Heart left ventricle (tissue), 16 donors: ENCODE measurements around the gene HOXD3. TPM values are rescaled to one million over a fixed set of nuclear protein-coding genes. Genes with fewer than 3 reads are reported as not detected.

ENCODE experiments used
- ATAC-seq, 4 donors: fragments of 200-7000 bp; cut with Tn5 transposase; one replicate each; pipeline ENCODE4 v1.9.1; 2020 to 2022; ENCODE audit warnings: moderate library complexity in 4 of 4, mild to moderate bottlenecking in 3 of 4, moderate number of reproducible peaks in 1 of 4
- DNase-seq, 5 donors: peaks; one replicate each; pipeline ENCODE4 v3.0.0-alpha.2; 2020
- H3K27ac ChIP-seq, 12 donors: fragments of 200-600 bp; sonication (generic) in 4 of 12; one replicate each; pipeline versions ENCODE4 v1.5.0 to v1.8.0; 2016 to 2022; ENCODE audit warnings: mild to moderate bottlenecking in 2 of 12
- H3K27me3 ChIP-seq, 9 donors: fragments of 200-600 bp; sonication (generic) in 2 of 9; one replicate each; pipeline versions ENCODE4 v1.5.1 to v1.8.0; 2016 to 2022; ENCODE audit warnings: mild to moderate bottlenecking in 3 of 9
- H3K36me3 ChIP-seq, 9 donors: fragments of 200-600 bp; sonication (generic) in 2 of 9; one replicate each; pipeline versions ENCODE4 v1.5.0 to v1.8.0; 2018 to 2022; ENCODE audit warnings: mild to moderate bottlenecking in 2 of 9
- H3K4me1 ChIP-seq, 12 donors: fragments of 200-600 bp; sonication (generic) in 4 of 12; one replicate each; pipeline versions ENCODE4 v1.5.0 to v1.8.0; 2016 to 2022; ENCODE audit warnings: mild to moderate bottlenecking in 3 of 12
- H3K4me3 ChIP-seq, 12 donors: fragments of 200-600 bp; sonication (generic) in 4 of 12; one replicate each; pipeline versions ENCODE4 v1.5.0 to v1.8.0; 2017 to 2022; ENCODE audit warnings: mild to moderate bottlenecking in 9 of 12, moderate library complexity in 4 of 12
- H3K9me3 ChIP-seq, 12 donors: fragments of 200-600 bp; sonication (generic) in 4 of 12; one replicate each; pipeline versions ENCODE4 v1.5.0 to v1.8.0; 2016 to 2022; ENCODE audit warnings: mild to moderate bottlenecking in 1 of 12
- CTCF ChIP-seq, 12 donors: fragments of 200-600 bp; sonication (generic) in 4 of 12; IDR thresholded peaks; one replicate each; pipeline versions ENCODE4 v1.5.0 to v1.8.0; 2018 to 2022; ENCODE audit warnings: antibody characterized with exemption in 12 of 12, mild to moderate bottlenecking in 5 of 12
- POLR2A ChIP-seq, 2 donors: fragments of 450-650 bp; IDR thresholded peaks; one replicate each; pipeline ENCODE4 v1.6.1; 2017; ENCODE audit warnings: antibody characterized with exemption in 2 of 2, mild to moderate bottlenecking in 2 of 2, moderate library complexity in 2 of 2
- WGBS, 4 donors: extraction: QIAGEN DNeasy Blood & Tissue Kit in 2 of 4; methylation state at CpG; one replicate each; pipeline versions ENCODE4 v1.1.5 to v1.1.7; 2013 to 2018; 5-methylcytosine and 5-hydroxymethylcytosine counted together
- intact Hi-C, 10 donors: fragments of 100-400 bp; cut with DNase I; formaldehyde crosslinking; loops; one replicate each; pipeline versions ENCODE4 v1.11.1 to v1.14.2; 2022
- polyA plus RNA-seq, 2 donors: library from polyadenylated mRNA; stranded (reverse); fragments of 200-250 nt; gene quantifications; one replicate each; pipeline ENCODE4 v1.2.3, GENCODE V29; 2013
- total RNA-seq, 9 donors: library from RNA; depleted of rRNA in 2 of 9; stranded (reverse); fragments of >200 nt in 2 of 9; fragmentation: NEBNext Ultra II Directional in 3 of 9; extraction: Animal tissue kit (Norgen Biotek cat#: 25700) in 3 of 9; gene quantifications; one replicate each; pipeline versions ENCODE4 v1.1.0 to v1.2.4, GENCODE V29; 2016 to 2023
- donor health status: ischemic (EF 13 %, LVEDD 7.1; RV severe dilation, severe dysfunction).
- donor health status: healthy with polysubstance abuse.
- donor health status: DM: no; HTN: yes; CAD: no.
- donor health status: DM: no; HTN: no; CAD: no.
- donor health status: ischemic (EF 25% LVEDD 6.9; RV normal size, moderate dysfunction).
- donor health status: ischemic (EF 25% LVEDD 5.7; RV mildly dilated, moderate dysfunction).
- donor health status: healthy.
- donor health status: DM: yes; HTN: yes; CAD: no.
- donor health status: ischemic (EF 35%, LVEDD 5.7; RV mildly dilated, moderate dysfunction).
- donor health status: nonischemic (EF 11% LVEDD 7.7; RV severe dilation, severe dysfunction).
- donor health status: DM: yes; HTN: yes; CAD: no.
- donor health status: PGD.
- donor health status: ischemic (EF 29% LVEDD 5.4; RV normal size, mild dysfunction).
- donor health status: nonischemic (EF 23%, LVEDD 6.1; RV moderate dilation, normal function).

Gene HOXD3
- total and polyA plus RNA-seq, 11 donors = 0.04 to 1.4 (median 0.52) TPM

DNA sequence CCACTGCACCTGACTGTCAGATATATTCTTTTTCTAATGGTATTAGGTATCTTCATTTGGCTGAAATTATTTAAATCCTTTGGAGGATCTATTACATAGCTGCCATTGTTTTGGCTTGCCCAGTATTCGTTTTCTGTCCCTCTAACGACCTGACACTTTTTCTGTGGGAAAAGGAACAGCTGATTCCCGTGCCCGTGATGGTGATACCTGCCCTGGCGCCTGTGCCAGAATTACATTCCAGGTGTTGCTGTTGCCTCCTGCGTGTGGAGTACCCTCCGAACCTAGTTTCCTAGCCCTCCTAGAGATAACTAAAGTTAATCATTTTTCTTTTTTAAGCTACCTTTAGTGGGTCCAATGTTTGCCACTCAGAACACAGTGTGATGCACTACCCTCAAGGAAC is 45.4 kb downstream of the HOXD3 start:
- DNase-seq (no peak), ATAC-seq (no peak)
- H3K4me1 ChIP-seq = no peaks in the 10 kb centered on the region
- H3K9me3 ChIP-seq = peaks cover 0 to 8% (median 0%) of the 10 kb centered on the region in 12 donors
- no peak for TF ChIP-seq CTCF (IDR thresholded peaks at IDR 0.05)
- no peak for TF ChIP-seq POLR2A (IDR thresholded peaks at IDR 0.05)
- no peak overlapping the region for H3K4me3 ChIP-seq
- H3K36me3 ChIP-seq = no peaks in the 10 kb centered on the region
- intact Hi-C loops = no loop called here
- H3K27ac ChIP-seq = no peak overlapping the region
- peaks cover 0 to 58% (median 12%) of the 10 kb centered on the region in 9 donors for H3K27me3 ChIP-seq
- 85 to 90% (median 89%) methylated on average over 7 of the region's 7 CpGs for WGBS, 4 donors

- WGBS, 4 donors = 88 to 96% (median 91%) methylated on average over 1 of the region's 1 CpG
- peaks cover 0 to 39% (median 10%) of the 10 kb centered on the region in 9 donors for H3K27me3 ChIP-seq
- no peak for ATAC-seq
- DNase-seq = no peak
- intact Hi-C loops = no loop called here
- H3K36me3 ChIP-seq = no peaks in the 10 kb centered on the region
- no peak overlapping the region for H3K4me3 ChIP-seq
- TF ChIP-seq CTCF (IDR thresholded peaks at IDR 0.05) (no peak), POLR2A (IDR thresholded peaks at IDR 0.05) (no peak)
- no peak overlapping the region for H3K27ac ChIP-seq
- H3K9me3 ChIP-seq = peaks cover 0 to 8% (median 0%) of the 10 kb centered on the region in 12 donors
- no peaks in the 10 kb centered on the region for H3K4me1 ChIP-seq
Observed at GRCh38 chr2:176205126-176205525, 48.0 kb downstream of the HOXD3 start.

DNA sequence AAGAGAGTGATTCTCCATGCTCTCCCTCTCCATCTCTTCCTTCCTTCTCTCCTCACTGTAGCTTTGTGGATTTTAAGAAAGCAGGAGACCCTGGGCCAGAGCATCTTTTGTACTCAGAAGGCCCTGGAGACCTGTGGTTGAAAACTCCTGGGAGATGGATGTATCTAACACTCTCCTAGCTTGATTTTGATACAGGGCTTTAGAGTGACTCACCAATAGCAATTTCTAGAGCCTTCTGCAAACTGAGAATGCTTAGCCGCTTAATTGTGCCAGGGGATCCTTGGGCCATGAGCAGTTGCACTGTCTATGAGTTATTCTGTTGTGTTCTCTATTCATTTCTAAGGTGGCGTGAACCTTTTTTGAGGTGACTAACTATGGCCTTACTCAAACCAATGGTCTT is 49.0 kb downstream of the HOXD3 start:
- peaks cover 0 to 34% (median 6%) of the 10 kb centered on the region in 9 donors for H3K27me3 ChIP-seq
- DNase-seq (no peak), ATAC-seq (no peak)
- peaks cover 0 to 8% (median 0%) of the 10 kb centered on the region in 12 donors for H3K9me3 ChIP-seq
- H3K36me3 ChIP-seq = no peaks in the 10 kb centered on the region
- no peaks in the 10 kb centered on the region for H3K4me1 ChIP-seq
- TF ChIP-seq POLR2A (IDR thresholded peaks at IDR 0.05) (no peak), CTCF (IDR thresholded peaks at IDR 0.05) (no peak)
- H3K4me3 ChIP-seq = no peak overlapping the region
- WGBS, 4 donors = 96 to 99% (median 97%) methylated on average over 2 of the region's 2 CpGs
- no peak overlapping the region for H3K27ac ChIP-seq
- intact Hi-C loops = no loop called here

DNA sequence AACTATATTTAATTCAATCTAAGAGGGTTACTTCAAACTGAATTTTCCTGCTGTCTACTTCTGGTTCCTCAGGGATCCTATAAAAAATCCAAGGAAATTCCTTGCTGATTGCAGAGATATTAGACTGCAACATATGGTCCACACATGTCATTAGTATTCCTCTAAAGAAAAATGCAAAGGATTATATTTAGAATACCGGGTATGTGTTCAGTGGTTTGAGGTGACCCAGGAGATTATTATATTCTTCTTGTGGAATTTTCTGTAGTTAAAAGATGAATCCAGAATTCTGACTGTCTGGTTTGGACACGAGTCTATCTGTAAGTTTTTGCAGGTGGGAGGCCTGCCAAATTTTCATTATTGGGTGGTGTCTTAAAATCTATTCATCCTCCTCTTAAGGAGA is 49.6 kb downstream of the HOXD3 start:
- no peaks in the 10 kb centered on the region for H3K36me3 ChIP-seq
- ATAC-seq = no peak
- intact Hi-C loops = no loop called here
- H3K27ac ChIP-seq = no peak overlapping the region
- WGBS, 4 donors = 55 to 62% (median 58%) methylated on average over 2 of the region's 2 CpGs
- peaks cover 0 to 8% (median 0%) of the 10 kb centered on the region in 12 donors for H3K9me3 ChIP-seq
- H3K4me3 ChIP-seq = no peak overlapping the region
- H3K4me1 ChIP-seq = no peaks in the 10 kb centered on the region
- peaks cover 0 to 33% (median 6%) of the 10 kb centered on the region in 9 donors for H3K27me3 ChIP-seq
- DNase-seq = no peak
- TF ChIP-seq POLR2A (IDR thresholded peaks at IDR 0.05) = no peak
- no peak for TF ChIP-seq CTCF (IDR thresholded peaks at IDR 0.05)
